Cardiac muscle cell (in vitro differentiated cells and primary cell): ENCODE data around the gene RIPPLY3. TPM values are rescaled to one million over a fixed set of nuclear protein-coding genes. Genes with fewer than 3 reads are reported as not detected.
A peak's percentile ranks its signal among the peaks of the same experiment; 100 is the strongest.

Source experiments
- DNase-seq, 2 donors: peaks; one replicate each; pipeline versions ENCODE4 v3.0.0 to v3.0.0-alpha.2; 2010 to 2017; ENCODE audit warnings: low read depth in 1 of 2, low spot score in 1 of 2
- H3K27ac ChIP-seq: fragments of 200-600 bp; sonication (generic); 2 replicates; pipeline ENCODE4 v1.5.1; 2016
- H3K27me3 ChIP-seq: fragments of 200-600 bp; sonication (generic); 2 replicates; pipeline ENCODE4 v1.6.0; 2016; ENCODE audit warnings: control low read depth
- H3K36me3 ChIP-seq: fragments of 200-600 bp; sonication (generic); 2 replicates; pipeline ENCODE4 v1.5.1; 2016; ENCODE audit warnings: control low read depth
- H3K4me1 ChIP-seq: fragments of 200-600 bp; sonication (generic); 2 replicates; pipeline ENCODE4 v1.8.1; 2017; ENCODE audit warnings: low read depth, mild to moderate bottlenecking, mixed run types
- H3K4me3 ChIP-seq: fragments of 200-600 bp; sonication (generic); 2 replicates; pipeline ENCODE4 v1.5.1; 2016; ENCODE audit warnings: mild to moderate bottlenecking
- H3K9me3 ChIP-seq: fragments of 200-600 bp; sonication (generic); 2 replicates; pipeline ENCODE4 v1.5.1; 2017; ENCODE audit warnings: low read depth, mild to moderate bottlenecking, control low read depth
- polyA plus RNA-seq: library from polyadenylated mRNA; unstranded; fragments of >200 nt; fragmentation: Nextera tagmentation; extraction: Ambion mirVana; gene quantifications from 2 replicates; pipeline ENCODE4 v1.2.1, GENCODE V29; 2016
- total RNA-seq: library from RNA; depleted of rRNA; stranded (reverse); fragments of >200 nt; gene quantifications from 2 replicates; pipeline ENCODE4 v1.2.3, GENCODE V29; 2016
- TF ChIP-seq, protein P1 (sequence below): IDR thresholded peaks from 2 replicates; pipeline ENCODE4 v1.5.1; 2012; ENCODE audit warnings: low read depth, mild to moderate bottlenecking, low read length

Gene RIPPLY3
- total and polyA plus RNA-seq, 2 experiments from 2014 or later: not detected

- no peaks in the 10 kb centered on the region for H3K36me3 ChIP-seq
- no peak overlapping the region for H3K4me3 ChIP-seq
- TF ChIP-seq, protein P1, sequence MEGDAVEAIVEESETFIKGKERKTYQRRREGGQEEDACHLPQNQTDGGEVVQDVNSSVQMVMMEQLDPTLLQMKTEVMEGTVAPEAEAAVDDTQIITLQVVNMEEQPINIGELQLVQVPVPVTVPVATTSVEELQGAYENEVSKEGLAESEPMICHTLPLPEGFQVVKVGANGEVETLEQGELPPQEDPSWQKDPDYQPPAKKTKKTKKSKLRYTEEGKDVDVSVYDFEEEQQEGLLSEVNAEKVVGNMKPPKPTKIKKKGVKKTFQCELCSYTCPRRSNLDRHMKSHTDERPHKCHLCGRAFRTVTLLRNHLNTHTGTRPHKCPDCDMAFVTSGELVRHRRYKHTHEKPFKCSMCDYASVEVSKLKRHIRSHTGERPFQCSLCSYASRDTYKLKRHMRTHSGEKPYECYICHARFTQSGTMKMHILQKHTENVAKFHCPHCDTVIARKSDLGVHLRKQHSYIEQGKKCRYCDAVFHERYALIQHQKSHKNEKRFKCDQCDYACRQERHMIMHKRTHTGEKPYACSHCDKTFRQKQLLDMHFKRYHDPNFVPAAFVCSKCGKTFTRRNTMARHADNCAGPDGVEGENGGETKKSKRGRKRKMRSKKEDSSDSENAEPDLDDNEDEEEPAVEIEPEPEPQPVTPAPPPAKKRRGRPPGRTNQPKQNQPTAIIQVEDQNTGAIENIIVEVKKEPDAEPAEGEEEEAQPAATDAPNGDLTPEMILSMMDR: no peak
- no peak for DNase-seq
- H3K27ac ChIP-seq: no peak overlapping the region
- H3K4me1 ChIP-seq: no peaks in the 10 kb centered on the region
- no peaks in the 10 kb centered on the region for H3K9me3 ChIP-seq
- H3K27me3 ChIP-seq: no peaks in the 10 kb centered on the region
Observed at GRCh38 chr21:36968976-36969375, 37.5 kb upstream of the RIPPLY3 start.

- no peak overlapping the region for H3K4me3 ChIP-seq
- H3K9me3 ChIP-seq: no peaks in the 10 kb centered on the region
- DNase-seq: no peak
- TF ChIP-seq, protein P1: no peak
- no peaks in the 10 kb centered on the region for H3K27me3 ChIP-seq
- H3K27ac ChIP-seq: no peak overlapping the region
- no peaks in the 10 kb centered on the region for H3K36me3 ChIP-seq
- no peaks in the 10 kb centered on the region for H3K4me1 ChIP-seq
Observed at GRCh38 chr21:36973986-36974850, 32.3 kb upstream of the RIPPLY3 start.

- Histone ChIP-seq H3K27ac (no peak overlapping the region), H3K36me3 (no peaks in the 10 kb centered on the region), H3K4me3 (no peak overlapping the region), H3K27me3 (no peaks in the 10 kb centered on the region), H3K9me3 (no peaks in the 10 kb centered on the region), H3K4me1 (no peaks in the 10 kb centered on the region)
- DNase-seq: no peak
- TF ChIP-seq, protein P1: no peak
Observed at GRCh38 chr21:36974851-36975192, 31.7 kb upstream of the RIPPLY3 start.

DNA sequence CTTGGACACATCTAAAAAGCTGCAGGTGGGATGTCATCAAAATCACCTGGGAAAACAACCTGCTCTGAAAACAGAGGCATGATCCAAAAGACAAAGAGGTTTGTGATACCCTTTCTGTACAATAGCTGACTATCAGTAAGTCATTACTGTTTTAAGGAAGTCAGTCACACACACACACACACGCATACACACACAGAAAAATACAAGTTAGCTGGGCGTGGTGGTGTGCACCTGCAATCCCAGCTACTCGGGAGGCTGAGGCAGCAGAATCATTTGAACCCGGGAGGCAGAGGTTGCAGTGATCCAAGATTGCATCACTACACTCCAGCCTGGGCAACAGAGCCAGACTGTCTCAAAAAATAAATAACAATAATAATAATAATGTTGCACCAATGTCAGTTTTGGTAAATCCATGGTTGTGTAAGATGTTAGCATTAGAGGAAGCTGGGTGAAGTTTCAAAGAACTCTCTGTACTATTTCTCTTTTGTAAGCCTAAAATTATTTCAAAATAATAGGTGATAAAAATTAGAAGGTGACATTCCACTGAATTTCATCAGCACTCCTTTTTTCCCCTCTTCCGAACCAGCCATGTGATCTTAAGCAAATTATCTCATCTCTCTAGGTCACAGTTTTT lies 30.2 kb upstream of the RIPPLY3 start:
- no peak for DNase-seq
- TF ChIP-seq, protein P1: no peak
- no peak overlapping the region for H3K27ac ChIP-seq
- H3K36me3 ChIP-seq: no peaks in the 10 kb centered on the region
- no peaks in the 10 kb centered on the region for H3K9me3 ChIP-seq
- no peak overlapping the region for H3K4me3 ChIP-seq
- no peaks in the 10 kb centered on the region for H3K4me1 ChIP-seq
- peaks cover 10% of the 10 kb centered on the region for H3K27me3 ChIP-seq

DNA sequence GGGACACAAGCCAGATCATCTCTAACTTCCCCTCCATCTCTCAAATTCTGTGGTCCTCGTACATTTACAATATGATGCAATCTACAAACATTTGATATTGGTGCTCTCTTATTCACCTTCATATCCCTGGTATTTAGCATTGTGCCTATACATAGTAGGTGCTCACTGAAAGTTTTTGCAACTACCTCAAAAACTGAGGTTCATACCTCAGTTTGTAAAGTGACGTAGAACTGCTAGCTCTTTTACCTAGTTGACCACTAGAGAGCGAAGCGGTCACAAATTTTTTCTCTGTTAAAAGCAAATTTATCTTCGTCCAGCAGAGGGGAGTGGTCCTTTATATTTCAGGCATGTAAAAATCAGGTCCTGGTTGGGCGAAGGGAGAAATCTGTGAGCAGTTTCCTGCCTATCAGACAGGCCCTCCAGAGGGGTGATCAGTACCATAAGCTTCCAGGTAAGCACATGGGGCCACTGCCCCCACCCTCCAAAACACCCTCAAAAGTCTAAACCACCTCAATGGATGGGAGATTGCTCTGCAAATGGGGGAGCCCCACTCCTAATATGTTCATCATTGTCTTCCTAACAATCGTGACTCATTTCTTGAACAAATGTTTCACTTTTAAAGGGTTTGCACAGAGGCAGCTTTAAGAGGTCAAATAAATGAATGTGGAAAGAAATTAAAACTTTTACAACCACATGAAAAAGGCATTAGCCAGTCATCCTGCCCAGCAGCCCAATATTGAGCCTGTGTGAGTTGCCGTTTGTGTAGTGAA lies 29.4 kb upstream of the RIPPLY3 start:
- TF ChIP-seq, protein P1: peak; percentile 74
- Histone ChIP-seq H3K4me1 (no peaks in the 10 kb centered on the region), H3K27me3 (peaks cover 17% of the 10 kb centered on the region), H3K36me3 (no peaks in the 10 kb centered on the region), H3K4me3 (no peak overlapping the region), H3K9me3 (no peaks in the 10 kb centered on the region), H3K27ac (no peak overlapping the region)
- DNase-seq: peak; percentile 70 to 83
